ENCODE measurements around the gene IFIT1. TPM values are rescaled to one million over a fixed set of nuclear protein-coding genes. Genes with fewer than 3 reads are reported as not detected.
A peak's percentile ranks its signal among the peaks of the same experiment; 100 is the strongest.

The IFIT1 gene
- polyA plus RNA-seq, 1 experiment: 32.8 TPM

- no peak for DNase-seq (ENCODE audit: low read depth, low spot score)
- POLR2A ChIA-PET: no interaction called here
- H3K27ac ChIP-seq (ENCODE audit: low read depth, low read length): no peak overlapping the region
- no peak for TF ChIP-seq CTCF (IDR thresholded peaks at IDR 0.05; ENCODE audit: low read depth, low read length)
- H3K4me3 ChIP-seq (ENCODE audit: low read depth, low read length): no peak overlapping the region
- no peaks in the 10 kb centered on the region for H3K27me3 ChIP-seq (ENCODE audit: control insufficient read depth, insufficient read depth, low read length)
- CTCF ChIA-PET: no interaction called here
- H3K9me3 ChIP-seq (ENCODE audit: control insufficient read depth, insufficient read depth, low read length): no peaks in the 10 kb centered on the region
These were observed 27.9 kb upstream of the IFIT1 start for GRCh38 chr10:89364531-89364930.

- no peaks in the 10 kb centered on the region for H3K9me3 ChIP-seq (ENCODE audit: control insufficient read depth, insufficient read depth, low read length)
- CTCF ChIA-PET: interaction anchor here (0.6 to 3.4 kb wide), 5 partner anchors 39 to 149 kb away, joined by 3 to 31 read pairs (median 14); partner anchors contain the start of gene IFIT3
These were observed 24.9 kb upstream of the IFIT1 start for GRCh38 chr10:89367529-89367928.

GRCh38 chr10:89368129-89368528 lies 24.3 kb upstream of the IFIT1 start:
- no peak overlapping the region for H3K27ac ChIP-seq (ENCODE audit: low read depth, low read length)
- no peak for TF ChIP-seq CTCF (IDR thresholded peaks at IDR 0.05; ENCODE audit: low read depth, low read length)
- H3K4me3 ChIP-seq (ENCODE audit: low read depth, low read length): no peak overlapping the region
- ChIA-PET CTCF (interaction anchor here (0.6 to 3.4 kb wide), 17 partner anchors 9 to 150 kb away, joined by 3 to 31 read pairs (median 8); partner anchors contain the start of genes IFIT2, IFIT3 and LIPA), POLR2A (no interaction called here)
- DNase-seq (ENCODE audit: low read depth, low spot score): no peak
- H3K27me3 ChIP-seq (ENCODE audit: control insufficient read depth, insufficient read depth, low read length): no peaks in the 10 kb centered on the region
- no peaks in the 10 kb centered on the region for H3K9me3 ChIP-seq (ENCODE audit: control insufficient read depth, insufficient read depth, low read length)

More at GRCh38 chr10:89367529-89367928, 24.9 kb upstream of the IFIT1 start:
- no peak for TF ChIP-seq CTCF (IDR thresholded peaks at IDR 0.05; ENCODE audit: low read depth, low read length)
- Histone ChIP-seq H3K27me3 (ENCODE audit: control insufficient read depth, insufficient read depth, low read length) (no peaks in the 10 kb centered on the region), H3K27ac (ENCODE audit: low read depth, low read length) (no peak overlapping the region), H3K4me3 (ENCODE audit: low read depth, low read length) (no peak overlapping the region)
- POLR2A ChIA-PET: no interaction called here
- DNase-seq (ENCODE audit: low read depth, low spot score): no peak

- peak; percentile 69 for TF ChIP-seq CTCF (IDR thresholded peaks at IDR 0.05; ENCODE audit: low read depth, low read length)
- Histone ChIP-seq H3K4me3 (ENCODE audit: low read depth, low read length) (no peak overlapping the region), H3K27ac (ENCODE audit: low read depth, low read length) (no peak overlapping the region), H3K9me3 (ENCODE audit: control insufficient read depth, insufficient read depth, low read length) (no peaks in the 10 kb centered on the region), H3K27me3 (ENCODE audit: control insufficient read depth, insufficient read depth, low read length) (no peaks in the 10 kb centered on the region)
- ChIA-PET CTCF (interaction anchor here (0.6 to 3.4 kb wide), 49 partner anchors 9 to 340 kb away, joined by 3 to 31 read pairs (median 6); partner anchors contain the start of genes IFIT1, IFIT1B, IFIT2 and IFIT3), POLR2A (no interaction called here)
- DNase-seq (ENCODE audit: low read depth, low spot score): no peak
These were observed 23.0 kb upstream of the IFIT1 start for GRCh38 chr10:89369156-89370105.

- no peak for TF ChIP-seq CTCF (IDR thresholded peaks at IDR 0.05; ENCODE audit: low read depth, low read length)
- POLR2A ChIA-PET: no interaction called here
- CTCF ChIA-PET: no interaction called here
- Histone ChIP-seq H3K9me3 (ENCODE audit: control insufficient read depth, insufficient read depth, low read length) (no peaks in the 10 kb centered on the region), H3K4me3 (ENCODE audit: low read depth, low read length) (no peak overlapping the region), H3K27me3 (ENCODE audit: control insufficient read depth, insufficient read depth, low read length) (no peaks in the 10 kb centered on the region), H3K27ac (ENCODE audit: low read depth, low read length) (no peak overlapping the region)
- no peak for DNase-seq (ENCODE audit: low read depth, low spot score)
These were observed 21.3 kb upstream of the IFIT1 start for GRCh38 chr10:89371079-89371478.
